Mucosa of descending colon (tissue), 3 donors: ENCODE results near the gene PXDN. TPM values are rescaled to one million over a fixed set of nuclear protein-coding genes. Genes with fewer than 3 reads are reported as not detected.

Experiments
- ATAC-seq: fragments of 200-7000 bp; cut with Tn5 transposase; one replicate; pipeline ENCODE4 v1.9.1; 2020; ENCODE audit warnings: mild to moderate bottlenecking, moderate library complexity
- DNase-seq, 3 donors: peaks; one replicate each; pipeline ENCODE4 v3.0.0-alpha.2; 2020
- H3K36me3 ChIP-seq: fragments of 200-600 bp; one replicate; pipeline ENCODE4 v1.8.0; 2021; ENCODE audit warnings: low read depth, mild to moderate bottlenecking
- H3K4me1 ChIP-seq: fragments of 200-600 bp; one replicate; pipeline ENCODE4 v1.8.0; 2021; ENCODE audit warnings: low read depth, mild to moderate bottlenecking
- H3K4me3 ChIP-seq: fragments of 200-600 bp; one replicate; pipeline ENCODE4 v1.8.0; 2021; ENCODE audit warnings: mild to moderate bottlenecking
- H3K9me3 ChIP-seq: fragments of 200-600 bp; one replicate; pipeline ENCODE4 v1.8.0; 2021; ENCODE audit warnings: mild to moderate bottlenecking
- intact Hi-C, 2 donors: fragments of 100-400 bp; cut with DNase I in 1 of 2; cut with micrococcal nuclease in 1 of 2; formaldehyde crosslinking; loops; one replicate each; pipeline versions ENCODE4 v1.11.0 to v1.11.1; 2022; cut with DNase I, micrococcal nuclease
- total RNA-seq, 3 donors: library from RNA; stranded (reverse); fragmentation: NEBNext Ultra II Directional in 2 of 3; extraction: Animal tissue kit (Norgen Biotek cat#: 25700) in 2 of 3; gene quantifications; one replicate each; pipeline versions ENCODE4 v1.2.1 to v1.2.4, GENCODE V29; 2021 to 2023
- TF ChIP-seq, protein P1 (sequence below): fragments of 200-600 bp; IDR thresholded peaks from one replicate; pipeline ENCODE4 v1.8.0; 2022; ENCODE audit warnings: antibody characterized with exemption, mild to moderate bottlenecking
- donor health status: DM: no; HTN: no; CAD: no; lungs with moderate emphysema.
- donor health status: DM: no; HTN: no; CAD: no.
- donor health status: DM: no; HTN: yes; CAD: no.

PXDN gene
- total RNA-seq, 3 donors from 2014 or later, result 9.3 to 52.4 (median 11.9) TPM

DNA sequence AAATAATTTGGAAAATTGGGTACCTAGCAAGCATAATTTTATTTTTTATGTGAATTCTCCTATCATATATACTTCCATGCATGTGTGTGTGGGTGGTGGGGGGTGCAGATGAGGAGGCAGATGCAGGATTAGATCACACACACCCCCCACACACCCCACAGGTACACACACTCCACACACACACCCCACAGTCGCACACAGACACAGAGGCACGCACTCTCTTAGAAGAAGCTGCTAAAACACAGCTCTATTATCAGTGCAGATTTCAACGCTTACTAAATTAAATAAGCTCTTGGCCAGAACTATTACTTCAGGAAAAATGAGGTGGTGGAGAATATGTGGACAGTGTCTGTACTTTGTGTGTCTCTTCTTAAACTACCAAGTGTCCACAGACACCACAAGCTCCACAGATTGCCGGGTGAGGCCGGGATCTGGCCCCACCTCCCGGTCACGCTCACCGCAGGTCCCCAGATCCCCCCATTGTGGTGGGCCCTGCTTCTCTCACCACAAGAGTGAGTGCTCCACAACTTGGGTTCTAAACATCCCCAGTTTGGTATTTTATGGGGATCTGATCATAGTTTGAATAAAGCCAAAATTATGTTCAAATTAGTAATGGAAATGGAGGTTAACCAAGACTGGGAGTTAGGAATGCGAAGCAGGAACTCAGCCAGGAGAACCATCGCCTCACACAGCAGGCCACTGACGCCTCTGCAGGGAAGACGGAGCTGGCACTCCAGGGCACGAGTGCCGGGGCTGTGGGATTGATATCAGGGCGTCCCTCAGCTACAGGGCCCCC is 102.1 kb downstream of the PXDN start:
- intact Hi-C loops, result no loop called here
- Histone ChIP-seq H3K4me1 (no peaks in the 10 kb centered on the region), H3K36me3 (no peaks in the 10 kb centered on the region), H3K4me3 (no peak overlapping the region), H3K9me3 (no peaks in the 10 kb centered on the region)
- TF ChIP-seq, protein P1, sequence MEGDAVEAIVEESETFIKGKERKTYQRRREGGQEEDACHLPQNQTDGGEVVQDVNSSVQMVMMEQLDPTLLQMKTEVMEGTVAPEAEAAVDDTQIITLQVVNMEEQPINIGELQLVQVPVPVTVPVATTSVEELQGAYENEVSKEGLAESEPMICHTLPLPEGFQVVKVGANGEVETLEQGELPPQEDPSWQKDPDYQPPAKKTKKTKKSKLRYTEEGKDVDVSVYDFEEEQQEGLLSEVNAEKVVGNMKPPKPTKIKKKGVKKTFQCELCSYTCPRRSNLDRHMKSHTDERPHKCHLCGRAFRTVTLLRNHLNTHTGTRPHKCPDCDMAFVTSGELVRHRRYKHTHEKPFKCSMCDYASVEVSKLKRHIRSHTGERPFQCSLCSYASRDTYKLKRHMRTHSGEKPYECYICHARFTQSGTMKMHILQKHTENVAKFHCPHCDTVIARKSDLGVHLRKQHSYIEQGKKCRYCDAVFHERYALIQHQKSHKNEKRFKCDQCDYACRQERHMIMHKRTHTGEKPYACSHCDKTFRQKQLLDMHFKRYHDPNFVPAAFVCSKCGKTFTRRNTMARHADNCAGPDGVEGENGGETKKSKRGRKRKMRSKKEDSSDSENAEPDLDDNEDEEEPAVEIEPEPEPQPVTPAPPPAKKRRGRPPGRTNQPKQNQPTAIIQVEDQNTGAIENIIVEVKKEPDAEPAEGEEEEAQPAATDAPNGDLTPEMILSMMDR, result no peak
- peak in 1 of 3 donors; percentile 14 for DNase-seq
- ATAC-seq, result no peak

- H3K9me3 ChIP-seq, result no peaks in the 10 kb centered on the region
- ATAC-seq (peak; percentile 56), DNase-seq (peak in 2 of 3 donors; percentile 26 to 46)
- TF ChIP-seq, protein P1, result no peak
- no peaks in the 10 kb centered on the region for H3K4me1 ChIP-seq
- no peaks in the 10 kb centered on the region for H3K36me3 ChIP-seq
- no peak overlapping the region for H3K4me3 ChIP-seq
- intact Hi-C loops, result no loop called here
These were observed 102.8 kb downstream of the PXDN start for GRCh38 chr2:1641523-1641922.

DNA sequence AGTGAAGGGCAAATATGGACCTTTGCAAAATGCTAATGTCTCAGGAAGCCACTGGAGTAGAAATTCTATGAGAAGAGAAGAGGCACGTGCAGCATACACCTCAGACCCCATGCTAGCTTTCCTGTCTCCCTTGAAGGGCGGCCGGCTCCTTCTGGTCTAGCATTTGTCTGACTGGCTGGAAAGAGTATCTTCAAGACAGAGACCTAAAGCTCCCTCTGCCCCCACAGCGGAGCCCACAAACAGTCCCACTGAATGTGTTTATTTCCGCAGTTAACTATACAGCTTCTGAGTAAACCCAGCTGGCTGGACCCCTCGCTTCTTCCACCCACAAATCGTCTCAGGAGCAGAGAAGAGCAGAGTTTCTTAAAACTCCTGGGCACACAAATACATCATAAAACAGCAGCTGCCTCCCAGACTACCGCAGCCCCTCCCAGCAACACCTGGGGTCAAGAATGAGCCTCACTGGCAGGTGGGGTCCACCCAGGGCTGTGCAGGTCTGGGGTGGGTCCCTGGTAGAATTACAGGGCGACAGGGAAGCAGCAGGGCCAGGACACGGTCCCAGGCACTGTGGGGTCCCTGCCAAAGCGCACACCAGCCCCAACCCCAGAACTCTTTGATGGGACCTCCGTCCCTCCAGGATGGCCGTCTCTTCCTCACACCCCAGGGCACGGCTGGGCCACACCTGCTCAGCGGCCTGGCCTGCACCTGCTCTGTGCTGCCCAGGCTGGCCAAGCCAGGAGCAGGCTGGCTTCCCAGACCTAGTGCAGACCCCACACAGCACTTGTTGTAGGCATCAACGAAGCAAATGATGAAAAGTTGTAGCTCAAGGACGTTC is 103.8 kb downstream of the PXDN start:
- peak in 2 of 3 donors; percentile 43 to 58 for DNase-seq
- TF ChIP-seq, protein P1, result no peak
- Histone ChIP-seq H3K4me3 (no peak overlapping the region), H3K4me1 (no peaks in the 10 kb centered on the region), H3K9me3 (no peaks in the 10 kb centered on the region), H3K36me3 (no peaks in the 10 kb centered on the region)
- intact Hi-C loops, result no loop called here
- ATAC-seq, result peak; percentile 73

DNA sequence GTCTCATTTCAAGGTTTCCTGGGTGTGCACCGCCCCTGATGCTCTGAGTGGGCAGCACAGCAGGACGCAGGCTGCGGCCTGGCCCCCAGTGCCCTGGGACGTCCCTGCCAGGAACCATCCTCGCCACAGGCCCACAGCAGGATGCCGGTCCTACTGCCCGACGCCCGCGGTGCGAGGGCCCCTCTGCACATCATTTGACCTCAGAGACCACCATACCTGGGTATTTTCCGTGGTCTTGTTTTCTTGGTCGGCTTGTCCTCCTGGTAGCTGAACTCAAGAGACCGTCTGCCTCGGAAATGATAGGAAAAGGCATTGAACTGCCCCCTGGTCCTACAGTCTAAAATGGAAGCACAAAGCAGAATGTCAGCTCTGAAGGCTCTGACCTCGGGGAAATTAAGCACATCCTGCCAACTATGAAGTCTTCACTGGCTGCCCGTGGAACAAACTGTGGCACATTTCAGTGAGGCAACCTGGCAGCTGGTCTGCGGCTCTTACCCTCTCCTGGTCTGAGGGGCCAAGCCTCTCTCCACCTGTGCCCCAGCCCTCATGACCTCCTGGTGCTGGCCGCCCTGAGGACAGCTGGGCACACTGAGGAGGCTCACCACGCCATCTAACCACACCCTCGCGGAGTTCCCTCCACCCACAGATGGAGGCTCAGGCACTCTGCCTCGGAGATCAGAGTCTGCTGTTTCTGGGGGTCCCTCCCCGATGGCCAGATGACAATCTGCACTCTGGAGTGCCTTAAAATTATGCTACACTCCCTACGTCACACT is 105.0 kb downstream of the PXDN start:
- intact Hi-C loops, result no loop called here
- ATAC-seq (no peak), DNase-seq (peak in 1 of 3 donors; percentile 30)
- TF ChIP-seq, protein P1, result no peak
- Histone ChIP-seq H3K9me3 (no peaks in the 10 kb centered on the region), H3K4me1 (no peaks in the 10 kb centered on the region), H3K36me3 (no peaks in the 10 kb centered on the region), H3K4me3 (no peak overlapping the region)

DNA sequence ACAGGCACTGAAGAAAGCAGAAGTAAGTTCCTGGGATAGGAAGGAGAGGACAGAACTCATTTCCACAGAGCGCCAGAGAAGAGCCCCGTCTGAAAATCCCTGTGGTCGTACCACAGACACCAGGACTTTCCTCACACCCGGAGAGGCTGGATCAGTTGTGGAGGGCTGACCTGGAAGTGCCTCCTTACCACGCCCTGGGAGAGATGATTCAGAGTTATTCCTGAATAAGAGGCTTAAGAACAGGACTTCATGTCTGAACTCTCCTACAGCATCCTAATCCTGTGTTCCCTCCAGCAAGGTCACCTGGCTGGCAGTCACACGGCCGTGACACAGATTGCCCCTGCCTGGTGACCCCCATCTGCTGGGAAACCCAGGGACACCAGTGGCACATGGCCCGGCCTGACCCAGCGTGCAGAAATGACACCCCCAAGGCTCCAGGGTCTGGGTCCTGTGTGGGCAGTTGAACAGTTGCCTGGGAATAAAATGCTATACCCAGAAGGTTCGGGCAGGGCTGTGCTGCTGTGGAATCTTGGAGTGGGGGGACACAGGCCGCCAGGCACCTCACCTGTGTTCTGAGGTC is 105.9 kb downstream of the PXDN start:
- no peak overlapping the region for H3K4me3 ChIP-seq
- intact Hi-C loops, result no loop called here
- no peaks in the 10 kb centered on the region for H3K9me3 ChIP-seq
- H3K4me1 ChIP-seq, result no peaks in the 10 kb centered on the region
- DNase-seq, result peak in 1 of 3 donors; percentile 14
- no peak for ATAC-seq
- TF ChIP-seq, protein P1, result no peak
- no peaks in the 10 kb centered on the region for H3K36me3 ChIP-seq
